GM03348 (cell line): ENCODE data around the gene FHIT.

Experiments used
- DNase-seq: peaks from one replicate; pipeline ENCODE4 v3.0.0; 2012; ENCODE audit warnings: low spot score

FHIT gene

GRCh38 chr3:59709702-59710553, 1541.3 kb downstream of the FHIT start:
- DNase-seq, result no peak

DNA sequence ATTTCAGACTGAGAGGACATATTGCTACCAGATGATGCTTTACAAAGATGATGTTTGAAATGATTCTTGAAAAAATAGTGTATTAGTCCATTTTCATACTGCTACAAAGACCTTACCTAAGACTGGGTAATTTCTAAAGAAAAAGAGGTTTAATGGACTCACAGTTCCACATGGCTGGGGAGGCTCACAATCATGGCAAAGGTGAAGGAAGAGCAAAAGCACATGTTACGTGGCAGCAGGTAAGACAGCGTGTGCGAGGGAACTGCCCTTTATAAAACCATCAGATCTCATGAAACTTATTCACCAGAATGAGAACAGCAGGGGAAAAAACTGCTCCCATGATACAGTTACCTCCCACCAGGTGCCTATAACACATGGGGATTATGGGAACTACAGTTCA, 1543.0 kb downstream of the FHIT start:
- DNase-seq, result no peak

GRCh38 chr3:59704292-59704691, 1547.0 kb downstream of the FHIT start:
- DNase-seq, result no peak

- DNase-seq, result no peak
These were observed 1551.5 kb downstream of the FHIT start for GRCh38 chr3:59699648-59700320.
